Vagina (tissue), 2 donors: ENCODE results near the gene NLRP4.

Experiments
- CTCF ChIP-seq, 3 experiments: fragments of 450-650 bp in 2 of 3; fragments of 200-600 bp in 1 of 3; sonication (generic) in 1 of 3; IDR thresholded peaks; one replicate each; pipeline ENCODE4 v1.5.1; 2017 to 2019; ENCODE audit warnings: antibody characterized with exemption in 3 of 3, mild to moderate bottlenecking in 2 of 3, moderate library complexity in 2 of 3
- POLR2A ChIP-seq, 2 donors: fragments of 450-650 bp; IDR thresholded peaks; one replicate each; pipeline ENCODE4 v1.6.1; 2017; ENCODE audit warnings: antibody characterized with exemption in 2 of 2, mild to moderate bottlenecking in 2 of 2, moderate library complexity in 2 of 2
- POLR2AphosphoS5 ChIP-seq, 2 donors: sonication (generic); formaldehyde crosslinking; IDR thresholded peaks; one replicate each; pipeline ENCODE4 v1.9.0; 2017; ENCODE audit warnings: antibody characterized with exemption in 2 of 2, mild to moderate bottlenecking in 2 of 2, low read depth in 1 of 2; ENCODE audit not compliant: insufficient read depth in 1 of 2

- no peak for TF ChIP-seq CTCF (IDR thresholded peaks at IDR 0.05)
- no peak for TF ChIP-seq POLR2AphosphoS5 (IDR thresholded peaks at IDR 0.05; ENCODE audit: insufficient read depth in 1 of 2, low read depth in 1 of 2)
- TF ChIP-seq POLR2A (IDR thresholded peaks at IDR 0.05): no peak
These were observed 3.7 kb upstream of the NLRP4 start for GRCh38 chr19:55832676-55833075.
